Measurements from ENCODE around the gene AK1.
"Not testable (repeated sequence)": the region's sequence is repeated elsewhere in the genome, so short reads cannot be mapped to it uniquely, and the experiment has no call there.

Gene AK1

DNA sequence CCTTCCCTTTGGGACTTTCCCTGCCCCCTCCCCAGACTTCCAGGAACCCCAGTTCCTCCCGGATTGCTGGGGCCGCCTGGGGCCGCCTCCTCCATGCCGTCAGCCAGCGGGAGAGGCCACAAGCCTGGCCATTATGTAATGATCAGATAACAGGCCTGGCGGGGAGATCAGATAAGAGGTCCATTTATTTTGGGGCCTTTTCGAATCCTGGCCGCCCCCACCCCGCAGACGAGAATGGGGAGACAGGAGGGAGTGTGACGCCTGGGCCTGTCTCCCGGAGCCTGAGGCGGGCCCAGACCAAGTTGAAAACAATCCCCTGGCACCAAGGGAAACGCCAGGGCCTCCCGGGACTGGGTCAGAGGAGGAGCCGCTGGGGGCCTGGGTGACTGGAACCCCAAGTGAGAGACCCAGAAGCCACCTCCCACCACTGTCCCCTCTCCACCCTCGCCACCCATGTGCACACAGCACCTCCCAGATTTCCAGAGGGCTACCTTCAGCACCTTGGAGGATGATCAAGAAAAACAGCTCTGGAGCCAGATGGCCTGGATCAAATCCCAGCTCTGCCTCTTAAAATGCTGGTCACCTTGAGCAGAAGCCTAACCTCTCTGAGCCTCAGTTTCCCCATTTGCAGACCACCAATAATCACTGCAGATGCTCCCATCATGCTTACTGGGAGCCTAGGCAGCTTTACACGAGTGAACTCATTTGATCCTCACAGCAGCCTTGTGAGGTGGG lies 30.9 kb downstream of the AK1 start:
- DNase-seq = no peak

GRCh38 chr9:127845619-127846018 lies 31.9 kb downstream of the AK1 start:
- DNase-seq = not testable (repeated sequence)

- no peak for DNase-seq
These were observed 32.6 kb downstream of the AK1 start for GRCh38 chr9:127844821-127845359.

DNA sequence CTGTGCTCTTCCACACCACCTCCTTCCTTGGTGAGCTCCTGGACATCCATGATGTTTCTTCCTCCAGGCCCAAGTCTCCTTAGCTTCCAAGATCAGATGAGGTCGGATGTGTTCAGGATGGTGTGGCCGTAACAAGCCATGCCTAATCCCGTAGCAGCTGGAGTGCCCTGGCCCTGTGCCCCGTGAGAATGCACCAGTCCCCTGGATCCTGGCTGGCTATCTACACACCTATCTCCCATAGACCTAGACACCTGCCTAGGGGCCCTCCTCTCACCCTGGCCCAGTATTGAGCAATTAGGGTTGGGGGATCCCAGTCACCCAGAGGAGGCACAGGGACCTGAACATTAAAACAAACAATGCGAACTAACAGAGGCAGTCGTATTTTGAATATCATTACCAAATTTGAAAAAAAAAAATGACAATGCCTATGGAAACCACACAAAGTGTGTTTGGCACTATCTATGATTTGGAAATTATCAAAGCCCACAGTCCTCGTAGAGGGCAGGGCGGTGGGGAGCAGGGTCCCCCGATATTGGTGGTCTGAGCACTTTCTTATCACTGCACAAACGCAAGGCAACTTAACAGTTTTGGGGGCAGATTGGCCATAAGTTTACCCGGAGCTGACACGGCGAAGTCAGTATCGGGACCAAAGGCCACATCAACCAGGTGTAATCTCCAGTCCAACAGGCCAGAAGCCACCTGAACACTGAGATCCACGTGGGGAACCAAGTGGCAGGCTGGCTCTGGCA lies 36.2 kb downstream of the AK1 start:
- no peak for DNase-seq

GRCh38 chr9:127838375-127839078 lies 38.9 kb downstream of the AK1 start:
- DNase-seq = no peak

DNA sequence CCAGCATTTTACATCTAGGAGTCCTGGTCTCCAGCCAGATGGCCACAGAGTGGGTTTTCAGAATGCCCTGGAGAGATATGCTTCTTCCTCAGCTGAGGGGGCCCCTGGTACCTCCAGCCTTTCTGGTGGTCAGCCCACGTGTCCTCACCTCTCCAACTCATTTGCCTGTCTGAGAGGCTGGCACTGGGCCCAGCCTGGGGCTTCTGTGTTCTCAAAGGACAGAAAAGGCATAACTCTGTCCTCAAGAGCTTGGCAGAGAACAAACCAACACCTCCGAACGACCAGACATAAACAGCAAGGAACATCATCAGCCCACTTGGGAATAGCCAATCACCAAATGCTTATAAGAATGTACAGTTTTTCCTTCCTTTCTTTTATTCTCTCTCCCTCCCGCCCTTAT lies 40.1 kb downstream of the AK1 start:
- DNase-seq = no peak

DNA sequence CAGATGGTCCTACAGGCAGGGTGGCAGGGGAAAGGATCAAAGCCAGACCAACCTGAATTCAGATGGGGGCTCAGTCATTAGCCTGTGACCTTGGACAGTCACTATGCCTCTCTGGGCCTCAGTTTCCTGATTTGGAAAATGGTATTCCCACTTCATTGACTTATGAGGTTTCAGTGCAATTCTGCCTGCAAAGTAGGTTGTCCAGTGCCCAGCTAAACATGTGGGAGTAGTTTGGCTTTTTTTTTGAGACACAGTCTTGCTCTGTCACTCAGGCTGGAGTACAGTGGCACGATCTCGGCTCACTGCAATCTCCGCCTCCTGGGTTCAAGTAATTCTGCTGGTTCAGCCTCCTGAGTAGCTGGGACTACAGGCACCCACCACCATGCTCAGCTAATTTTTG lies 40.9 kb downstream of the AK1 start:
- DNase-seq = not testable (repeated sequence)

GRCh38 chr9:127835991-127836516 lies 41.4 kb downstream of the AK1 start:
- peak in 1 of 2 experiments; percentile 8 for DNase-seq

DNA sequence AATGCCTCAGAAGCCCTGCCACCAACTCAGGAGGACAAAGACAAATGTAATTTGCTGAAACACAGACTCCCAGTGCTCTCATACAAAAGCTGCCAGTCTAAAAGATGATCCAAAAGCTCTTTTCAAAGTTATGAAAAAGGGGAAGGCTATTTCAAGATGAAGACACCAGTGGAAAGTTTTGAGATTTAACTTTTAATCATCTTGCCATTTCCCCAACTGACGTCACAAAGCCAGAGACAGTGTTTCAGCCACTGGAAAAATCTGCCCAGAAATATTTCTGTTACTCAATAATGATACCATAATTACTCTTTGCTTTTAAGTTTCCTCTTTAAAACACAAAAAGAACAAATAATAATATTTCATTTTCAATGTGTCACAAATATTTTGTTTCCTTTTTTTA lies 43.9 kb downstream of the AK1 start:
- no peak for DNase-seq

- no peak for DNase-seq
These were observed 45.2 kb downstream of the AK1 start for GRCh38 chr9:127832248-127832647.

GRCh38 chr9:127829205-127829906 lies 48.1 kb downstream of the AK1 start:
- no peak for DNase-seq

DNA sequence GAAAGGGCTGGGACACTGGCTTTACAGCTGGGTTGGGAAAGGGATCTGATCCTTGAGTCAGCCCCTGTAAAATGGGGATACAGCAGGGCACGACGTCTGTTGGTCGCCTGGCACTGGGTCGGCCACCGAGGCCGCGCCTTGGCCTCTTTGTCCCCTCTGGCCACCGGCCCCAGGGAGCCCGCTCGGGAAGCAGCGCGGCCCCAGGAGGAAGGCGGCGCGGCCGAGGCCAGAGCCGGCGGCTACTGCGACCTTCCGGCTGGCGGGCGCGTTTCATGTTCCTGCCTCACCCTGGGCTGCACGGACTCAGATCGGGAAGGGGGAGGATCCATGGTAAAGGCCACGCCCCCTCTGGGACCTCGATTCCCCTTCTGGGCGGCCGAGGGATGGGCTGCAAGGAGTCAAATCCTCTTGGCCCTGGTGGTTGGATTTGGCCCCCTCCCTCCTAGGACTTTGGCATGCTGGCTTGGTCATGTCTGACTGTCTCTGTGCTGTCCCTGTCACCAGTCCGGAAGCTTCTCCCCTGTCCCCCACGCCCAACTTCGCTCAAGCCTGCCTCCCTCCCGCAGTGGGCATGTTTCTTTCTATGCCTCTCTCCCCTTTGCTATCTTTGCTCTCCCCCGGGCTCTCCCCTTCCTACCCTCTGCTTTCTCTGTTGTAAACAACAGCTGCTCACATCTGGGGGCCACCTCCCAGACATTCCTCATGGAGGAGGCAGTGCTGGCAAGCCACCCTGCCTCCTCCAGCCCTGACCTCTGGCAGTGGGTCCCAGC lies 49.0 kb downstream of the AK1 start:
- no peak for DNase-seq

DNA sequence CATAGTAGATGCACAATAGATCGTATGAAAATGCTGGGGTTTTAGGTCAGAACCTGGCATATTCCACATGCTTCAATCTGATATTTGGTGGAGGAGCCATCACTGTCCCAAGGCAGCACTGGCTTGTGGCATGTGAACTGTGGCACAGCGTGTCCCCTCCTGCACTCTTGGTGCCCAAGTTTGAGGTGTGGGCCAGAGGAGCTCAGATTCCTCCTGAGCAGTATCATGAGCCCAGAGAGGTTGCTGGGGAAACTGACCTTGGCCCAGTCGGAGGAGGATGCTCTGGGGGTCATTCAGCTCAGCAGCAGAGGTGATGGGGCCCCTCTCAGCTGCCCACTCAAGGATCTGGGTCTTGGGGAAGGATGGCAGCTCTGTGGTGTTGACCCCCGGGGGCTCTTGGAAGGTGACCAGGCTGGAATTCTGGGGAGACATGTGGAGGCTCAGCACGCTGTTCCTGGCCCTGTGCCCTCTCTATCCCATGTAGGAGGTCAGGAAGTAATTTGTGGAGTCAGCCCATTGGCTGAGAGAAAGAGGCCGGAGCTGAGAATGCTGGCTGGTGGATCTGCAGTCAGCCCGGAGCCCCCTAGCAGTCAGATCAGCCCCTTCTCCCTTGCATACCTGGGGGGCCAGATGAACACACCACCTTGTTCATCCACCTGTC lies 51.1 kb downstream of the AK1 start:
- no peak for DNase-seq

- no peak for DNase-seq
These were observed 52.0 kb downstream of the AK1 start for GRCh38 chr9:127825319-127826051.

GRCh38 chr9:127822108-127822507 lies 55.4 kb downstream of the AK1 start:
- DNase-seq = no peak

GRCh38 chr9:127818574-127818973 lies 58.9 kb downstream of the AK1 start:
- DNase-seq = no peak

GRCh38 chr9:127817881-127818434 lies 59.5 kb downstream of the AK1 start:
- DNase-seq = no peak

DNA sequence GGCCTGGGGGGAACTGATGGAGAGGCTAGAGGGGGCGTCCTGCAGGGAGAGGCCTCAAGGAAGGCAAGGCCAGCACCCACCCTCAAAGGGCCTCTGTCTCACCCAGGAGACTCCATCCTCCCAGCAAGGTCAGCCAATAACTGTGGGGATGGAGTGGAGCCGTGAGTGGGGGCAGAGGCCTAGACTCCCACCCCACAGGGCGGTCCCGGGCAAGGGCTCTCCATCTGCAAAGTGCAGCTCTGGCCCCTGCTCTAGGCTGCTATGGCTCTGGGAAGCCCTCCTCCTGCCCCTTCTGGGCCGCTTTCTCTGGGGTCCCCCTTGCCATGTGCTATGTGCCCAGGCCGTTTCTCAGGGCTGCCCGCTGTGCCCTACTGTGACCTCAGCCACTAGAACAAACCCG lies 60.7 kb downstream of the AK1 start:
- DNase-seq = no peak
